ENCODE data around the gene SRRM1.
"Not testable (repeated sequence)": the region's sequence is repeated elsewhere in the genome, so short reads cannot be mapped to it uniquely, and the experiment has no call there.

SRRM1 gene

DNA sequence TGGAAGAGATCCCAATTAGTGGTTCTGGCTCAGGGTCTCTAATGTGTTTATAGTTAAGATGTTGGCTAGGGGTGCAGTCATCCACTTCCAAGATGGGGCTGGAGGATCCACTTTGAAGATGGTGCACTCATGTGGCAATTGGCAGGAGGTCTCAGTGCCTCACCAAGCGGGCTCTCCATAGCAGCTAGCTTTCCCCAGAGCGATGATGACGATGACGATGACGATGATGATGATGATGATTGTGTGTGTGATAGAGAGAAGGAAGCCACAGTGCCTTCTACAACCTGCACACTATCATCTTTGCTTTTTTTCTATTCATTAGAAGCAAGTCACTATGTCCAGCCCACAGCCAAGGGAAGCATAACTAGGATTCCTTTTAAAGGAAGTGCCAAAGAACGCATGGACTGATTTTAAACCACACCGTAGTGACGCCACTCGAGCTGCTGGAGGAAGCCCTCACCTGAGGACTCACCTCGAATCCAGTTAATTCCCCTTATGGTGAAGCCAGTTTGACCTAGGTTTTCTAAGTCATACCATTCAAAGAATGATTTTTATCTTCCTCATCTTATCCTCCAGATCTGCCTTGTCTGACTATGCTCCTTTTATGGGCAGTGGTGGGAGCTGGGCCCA lies 49.4 kb downstream of the SRRM1 start:
- in situ Hi-C loops (cut with HindIII; ENCODE audit: low sequenced_read_pairs) = no loop called here

DNA sequence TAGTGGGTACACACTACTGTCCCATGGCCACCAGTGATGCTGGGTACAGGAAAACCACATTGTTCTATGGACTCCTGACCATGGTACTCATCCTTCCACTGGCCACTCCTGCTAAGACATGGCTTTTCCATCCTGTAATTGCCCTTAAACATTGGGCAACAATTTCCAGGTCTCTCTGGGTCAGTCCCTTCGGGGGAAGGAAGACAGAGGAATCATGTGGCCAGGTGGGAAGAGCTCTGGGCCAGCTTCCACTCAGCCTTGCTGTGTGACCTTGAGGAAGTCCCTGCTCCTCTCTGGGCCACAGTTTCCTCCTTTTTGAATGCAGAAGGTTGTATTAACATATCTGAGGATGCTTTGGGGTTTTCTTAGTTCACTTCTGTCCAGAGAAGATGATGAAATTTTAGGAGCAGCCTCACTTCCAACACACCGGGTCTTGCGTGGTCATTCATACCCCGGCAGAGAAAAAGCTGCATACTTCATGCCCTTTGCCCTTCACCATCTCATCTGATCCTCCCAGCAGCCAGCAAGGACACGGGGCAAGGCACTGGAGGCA lies 50.8 kb downstream of the SRRM1 start:
- in situ Hi-C loops (cut with HindIII; ENCODE audit: low sequenced_read_pairs) = no loop called here

GRCh38 chr1:24694380-24694843 lies 51.3 kb downstream of the SRRM1 start:
- in situ Hi-C loops (cut with HindIII; ENCODE audit: low sequenced_read_pairs) = no loop called here

GRCh38 chr1:24695202-24695974 lies 52.3 kb downstream of the SRRM1 start:
- in situ Hi-C loops (cut with HindIII; ENCODE audit: low sequenced_read_pairs) = no loop called here

GRCh38 chr1:24696041-24696755 lies 53.1 kb downstream of the SRRM1 start:
- in situ Hi-C loops (cut with HindIII; ENCODE audit: low sequenced_read_pairs) = no loop called here

DNA sequence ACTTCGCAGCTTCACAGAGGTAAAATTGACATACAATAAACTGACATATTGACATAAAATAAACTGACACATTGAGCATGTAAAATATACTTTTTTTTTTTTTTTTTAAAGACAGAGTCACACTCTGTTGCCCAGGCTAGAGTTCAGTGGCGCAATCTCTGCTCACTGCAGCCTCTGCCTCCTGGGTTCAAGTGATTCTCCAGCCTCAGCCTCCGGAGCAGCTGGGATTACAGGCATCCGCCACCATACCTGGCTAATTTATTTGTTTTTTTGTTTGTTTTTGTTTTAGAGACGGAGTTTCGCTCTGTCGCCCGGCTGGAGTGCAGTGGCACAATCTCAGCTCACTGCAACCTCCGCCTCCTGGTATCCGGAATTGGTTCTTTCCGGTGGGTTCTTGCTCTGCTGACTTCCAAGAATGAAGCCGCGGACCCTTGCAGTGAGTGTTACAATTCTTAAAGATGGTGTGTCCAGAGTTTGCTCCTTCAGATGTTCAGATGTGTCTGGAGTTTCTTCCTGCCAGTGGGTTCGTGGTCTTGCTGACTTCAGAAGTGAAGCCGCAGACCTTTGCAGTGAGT lies 53.7 kb downstream of the SRRM1 start:
- in situ Hi-C loops (cut with HindIII; ENCODE audit: low sequenced_read_pairs) = no loop called here

GRCh38 chr1:24697453-24698001 lies 54.4 kb downstream of the SRRM1 start:
- in situ Hi-C loops (cut with HindIII; ENCODE audit: low sequenced_read_pairs) = not testable (repeated sequence)

- in situ Hi-C loops (cut with HindIII; ENCODE audit: low sequenced_read_pairs) = not testable (repeated sequence)
These were observed 55.2 kb downstream of the SRRM1 start for GRCh38 chr1:24698326-24698725.

DNA sequence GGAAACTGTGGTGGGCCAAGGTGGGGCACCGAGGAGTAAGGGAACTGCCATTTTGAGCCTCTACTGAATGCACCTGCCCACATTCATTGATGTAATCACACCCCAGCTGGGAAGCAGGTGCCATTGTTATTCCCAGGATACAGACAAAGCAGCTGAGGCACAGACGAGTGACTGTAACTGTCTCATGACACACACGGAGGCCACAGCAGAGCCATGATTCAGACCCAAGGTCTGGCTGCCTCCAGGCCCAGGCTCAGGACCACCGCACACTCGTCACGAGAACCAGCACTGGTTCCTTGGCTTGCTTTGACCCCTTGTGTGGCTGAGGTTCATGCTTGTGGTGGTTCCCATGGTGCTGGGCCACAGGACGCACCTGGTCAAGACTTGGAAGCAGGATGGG lies 56.5 kb downstream of the SRRM1 start:
- in situ Hi-C loops (cut with HindIII; ENCODE audit: low sequenced_read_pairs) = no loop called here

DNA sequence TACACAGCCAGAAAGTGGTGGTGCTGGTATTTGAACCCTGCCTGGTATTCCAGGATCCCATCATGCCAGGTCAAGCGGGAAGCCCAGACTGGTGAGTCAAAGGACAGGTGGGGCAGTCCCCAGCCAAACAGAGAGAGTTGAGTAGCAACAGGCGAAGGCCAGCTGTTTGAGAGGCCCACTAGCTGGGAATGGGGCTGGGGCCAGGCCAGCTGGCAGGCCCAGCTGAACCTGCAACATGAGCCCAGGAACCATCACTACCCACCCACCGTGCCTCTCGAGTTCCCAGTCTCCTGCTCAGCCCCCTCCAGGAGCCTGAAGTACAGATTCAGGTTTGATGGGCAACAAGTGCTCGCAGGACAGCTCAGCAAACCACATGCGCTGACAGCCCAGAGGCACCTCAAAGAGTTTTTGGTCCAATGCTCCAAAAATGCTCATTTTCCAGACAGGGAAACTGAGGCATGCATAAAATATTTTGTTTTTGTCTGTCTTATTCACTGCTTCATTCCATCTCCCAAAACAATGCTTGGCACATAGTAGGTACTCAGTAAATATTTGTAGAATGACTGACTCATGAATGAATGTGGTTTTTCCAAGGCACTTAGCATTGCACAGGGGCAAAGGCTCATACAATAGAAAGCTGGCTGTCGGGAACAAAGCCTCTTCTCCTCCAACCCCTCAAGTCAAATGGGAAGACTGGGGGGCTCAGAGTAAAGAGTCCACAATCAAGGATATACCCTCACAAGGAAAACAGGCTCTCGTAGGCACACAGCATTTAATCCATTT lies 59.6 kb downstream of the SRRM1 start:
- in situ Hi-C loops (cut with HindIII; ENCODE audit: low sequenced_read_pairs) = no loop called here

GRCh38 chr1:24704411-24705259 lies 61.5 kb downstream of the SRRM1 start:
- in situ Hi-C loops (cut with HindIII; ENCODE audit: low sequenced_read_pairs) = no loop called here

- in situ Hi-C loops (cut with HindIII; ENCODE audit: low sequenced_read_pairs) = no loop called here
These were observed 62.4 kb downstream of the SRRM1 start for GRCh38 chr1:24705260-24706073.

DNA sequence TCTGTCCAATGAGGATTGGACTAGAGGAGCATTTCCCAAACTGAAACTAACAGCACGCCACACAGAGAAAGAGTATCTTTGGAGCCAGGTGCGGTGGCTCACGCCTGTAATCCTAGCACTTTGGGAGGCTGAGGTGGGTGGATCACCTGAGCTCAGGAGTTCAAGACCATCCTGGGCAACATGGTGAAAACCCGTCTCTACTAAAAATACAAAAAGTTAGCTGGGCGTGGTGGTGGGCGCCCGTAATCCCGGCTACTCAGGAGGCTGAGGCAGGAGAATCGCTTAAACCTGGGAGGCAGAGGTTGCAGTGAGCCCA lies 62.9 kb downstream of the SRRM1 start:
- in situ Hi-C loops (cut with HindIII; ENCODE audit: low sequenced_read_pairs) = not testable (repeated sequence)

DNA sequence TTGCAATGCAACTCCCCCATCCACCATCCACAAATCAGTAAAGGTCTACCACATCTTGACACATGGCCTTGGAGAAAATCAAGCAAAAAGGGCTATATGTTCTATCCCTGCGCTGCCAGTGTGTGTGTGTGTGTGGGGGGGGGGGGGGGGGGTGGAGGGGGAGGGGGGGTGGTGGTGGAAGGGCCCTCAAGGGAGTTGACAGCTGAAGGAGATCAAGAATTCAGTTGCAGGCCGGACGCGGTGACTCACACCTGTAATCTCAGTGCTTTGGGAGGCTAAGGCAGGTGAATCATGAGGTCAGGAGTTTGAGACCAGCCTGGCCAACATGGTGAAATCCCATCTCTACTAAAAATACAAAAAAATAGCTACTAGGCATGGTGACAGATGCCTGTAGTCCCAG lies 64.6 kb downstream of the SRRM1 start:
- in situ Hi-C loops (cut with HindIII; ENCODE audit: low sequenced_read_pairs) = no loop called here

DNA sequence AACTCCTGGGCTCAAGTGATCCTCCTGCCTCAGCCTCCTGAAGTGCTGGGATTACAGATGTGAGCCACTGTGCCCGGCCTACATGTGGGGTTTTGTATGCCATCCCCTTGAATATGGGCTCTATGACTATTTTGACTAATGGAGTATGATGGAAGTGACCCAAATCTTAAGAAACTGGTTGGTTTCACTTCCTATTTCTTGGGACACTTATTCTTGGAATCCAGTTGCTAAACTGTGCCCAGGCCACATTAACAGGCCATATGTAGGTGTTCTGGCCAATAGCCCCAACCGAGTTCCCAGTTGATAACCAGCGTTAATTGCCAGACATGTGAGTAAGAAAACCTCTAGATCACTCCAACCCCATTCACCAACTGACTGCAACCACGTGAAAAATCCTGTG lies 65.8 kb downstream of the SRRM1 start:
- in situ Hi-C loops (cut with HindIII; ENCODE audit: low sequenced_read_pairs) = no loop called here

DNA sequence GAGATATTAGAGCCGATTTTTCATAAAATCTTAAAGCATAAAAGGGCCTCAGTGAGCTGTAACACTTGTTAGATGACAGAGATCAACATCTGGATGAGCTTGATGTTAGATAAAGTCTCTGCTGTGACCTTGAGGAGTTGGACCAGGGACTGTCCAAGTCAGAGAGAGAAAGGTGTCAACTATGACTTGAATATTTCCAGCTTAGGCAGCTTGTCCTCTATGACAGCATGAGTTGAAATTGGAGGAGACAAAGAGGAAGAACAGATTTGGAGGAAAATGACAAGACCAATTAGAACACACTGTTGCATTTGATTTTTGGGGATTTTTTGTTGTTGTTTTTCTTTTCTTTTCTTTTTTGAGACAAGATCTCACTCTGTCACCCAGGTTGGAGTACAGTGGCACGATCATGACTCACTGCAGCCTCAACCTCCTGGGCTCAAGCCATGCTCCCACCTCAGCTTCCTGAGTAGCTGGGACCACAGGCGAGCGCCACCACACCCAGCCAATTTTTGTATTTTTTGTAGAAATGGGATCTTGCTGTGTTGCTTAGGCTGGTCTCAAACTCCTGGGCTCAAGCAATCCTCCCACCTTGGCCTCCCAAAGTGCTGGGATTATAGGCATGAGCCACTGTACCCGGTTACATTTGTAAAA lies 66.8 kb downstream of the SRRM1 start:
- in situ Hi-C loops (cut with HindIII; ENCODE audit: low sequenced_read_pairs) = no loop called here

DNA sequence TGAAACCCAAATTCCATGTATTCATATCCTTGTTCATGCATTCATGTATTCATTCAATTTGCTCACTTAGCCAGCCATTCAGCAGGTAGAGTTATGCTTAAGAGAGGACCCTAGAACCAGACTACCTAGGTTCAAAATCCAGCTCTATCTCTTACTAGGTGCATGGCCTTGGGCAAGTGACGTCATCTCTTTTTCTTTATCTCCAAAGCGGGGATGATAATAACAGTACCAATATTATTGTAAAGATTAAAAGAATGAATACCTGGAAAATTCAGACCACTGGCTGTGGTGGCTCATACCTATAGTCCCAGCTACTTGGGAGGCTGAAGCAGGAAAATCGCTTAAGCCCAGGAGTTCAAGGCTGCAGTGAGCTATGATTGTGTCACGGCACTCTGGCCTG lies 68.2 kb downstream of the SRRM1 start:
- in situ Hi-C loops (cut with HindIII; ENCODE audit: low sequenced_read_pairs) = no loop called here

- in situ Hi-C loops (cut with HindIII; ENCODE audit: low sequenced_read_pairs) = no loop called here
These were observed 70.1 kb downstream of the SRRM1 start for GRCh38 chr1:24713176-24713575.
